HEK293 (cell line): ENCODE data around the gene CLCN7.

Experiments used
- CTCF ChIA-PET: fragments of 350-600 bp; formaldehyde crosslinking; extraction: SDS; loops from one replicate; lab custom pipeline; 2021; ENCODE audit warnings: antibody characterized with exemption; lab: Yijun Ruan, JAX
- POLR2A ChIA-PET: fragments of 300-600 bp; formaldehyde crosslinking; extraction: SDS; loops from one replicate; lab custom pipeline; 2020; ENCODE audit warnings: antibody characterized with exemption, inconsistent platforms; lab: Yijun Ruan, JAX
- H3K27ac ChIP-seq: fragments of 200-500 bp; sonication (Bioruptor generic); 2 replicates; pipeline ENCODE4 v1.5.1; 2014; ENCODE audit warnings: low read depth, low read length, control low read depth, inconsistent platforms; ENCODE audit errors: extremely low read depth
- H3K36me3 ChIP-seq, 2 experiments: fragments of 200-500 bp in 1 of 2; sonication (Bioruptor generic) in 1 of 2; 1 replicate in 1 of 2; 2 replicates in 1 of 2; pipeline ENCODE4 v1.5.1; 2014 to 2017; ENCODE audit warnings: inconsistent platforms in 2 of 2, low read length in 2 of 2; ENCODE audit not compliant: control insufficient read depth in 2 of 2, insufficient read depth in 1 of 2
- H3K4me1 ChIP-seq: fragments of 200-500 bp; sonication (Bioruptor generic); 2 replicates; pipeline ENCODE4 v1.5.1; 2014; ENCODE audit warnings: mild to moderate bottlenecking, low read length, inconsistent platforms; ENCODE audit not compliant: control insufficient read depth, insufficient read depth
- H3K4me3 ChIP-seq: 2 replicates; pipeline ENCODE4 v1.5.1; 2011; ENCODE audit warnings: low read depth, mild to moderate bottlenecking, control low read depth, low read length, moderate library complexity
- H3K9me3 ChIP-seq: fragments of 200-500 bp; sonication (Bioruptor generic); 2 replicates; pipeline ENCODE4 v1.5.1; 2014; ENCODE audit warnings: low read depth, low read length, inconsistent platforms; ENCODE audit not compliant: control insufficient read depth, insufficient read depth
- EGR2 ChIP-seq: fragments of 450-650 bp; formaldehyde crosslinking; IDR thresholded peaks from 2 replicates; pipeline ENCODE4 v1.5.1; 2016; ENCODE audit warnings: low read depth, missing biosample characterization, missing genetic modification characterization
- HOXA7 ChIP-seq: sonication (generic); formaldehyde crosslinking; IDR thresholded peaks from 2 replicates; pipeline ENCODE4 v1.8.1; 2022; ENCODE audit warnings: missing genetic modification reagents, borderline replicate concordance
- KLF16 ChIP-seq: fragments of 450-650 bp; formaldehyde crosslinking; IDR thresholded peaks from 2 replicates; pipeline ENCODE4 v1.5.1; 2017; ENCODE audit warnings: missing biosample characterization, missing genetic modification characterization
- PRDM1 ChIP-seq: fragments of 450-650 bp; formaldehyde crosslinking; IDR thresholded peaks from 2 replicates; pipeline ENCODE4; 2016; ENCODE audit warnings: missing biosample characterization, missing genetic modification characterization
- RBAK ChIP-seq: fragments of 450-650 bp; formaldehyde crosslinking; IDR thresholded peaks from 2 replicates; pipeline ENCODE4 v1.5.1; 2016; ENCODE audit warnings: missing biosample characterization, missing genetic modification characterization
- SETDB1 ChIP-seq: IDR thresholded peaks from one replicate; pipeline ENCODE4 v1.6.1; 2017; ENCODE audit warnings: mild to moderate bottlenecking, low read length, moderate library complexity, mixed read lengths; ENCODE audit not compliant: insufficient read length
- YY1 ChIP-seq: fragments of 450-650 bp; formaldehyde crosslinking; IDR thresholded peaks from 2 replicates; pipeline ENCODE4 v1.5.1; 2018; ENCODE audit warnings: missing biosample characterization, missing genetic modification characterization
- ZBTB1 ChIP-seq: fragments of 450-650 bp; formaldehyde crosslinking; IDR thresholded peaks from 2 replicates; pipeline ENCODE4 v1.5.1; 2016; ENCODE audit warnings: missing biosample characterization, missing genetic modification characterization
- ZBTB21 ChIP-seq: fragments of 450-650 bp; formaldehyde crosslinking; IDR thresholded peaks from 2 replicates; pipeline ENCODE4 v1.5.1; 2017; ENCODE audit warnings: missing biosample characterization, missing genetic modification characterization
- ZFHX2 ChIP-seq: fragments of 450-650 bp; formaldehyde crosslinking; conservative IDR thresholded peaks from 2 replicates; pipeline ENCODE4 v1.5.1; 2016; ENCODE audit warnings: missing biosample characterization, missing genetic modification characterization
- ZFP69B ChIP-seq: fragments of 450-650 bp; formaldehyde crosslinking; IDR thresholded peaks from 2 replicates; pipeline ENCODE4 v1.5.1; 2016; ENCODE audit warnings: missing biosample characterization, missing genetic modification characterization
- ZNF112 ChIP-seq: fragments of 450-650 bp; formaldehyde crosslinking; IDR thresholded peaks from 2 replicates; pipeline ENCODE4 v1.5.0; 2017; ENCODE audit warnings: missing biosample characterization, missing genetic modification characterization
- ZNF138 ChIP-seq: fragments of 450-650 bp; formaldehyde crosslinking; IDR thresholded peaks from 2 replicates; pipeline ENCODE4 v1.5.1; 2016; ENCODE audit warnings: missing biosample characterization, missing genetic modification characterization, borderline replicate concordance
- ZNF155 ChIP-seq: fragments of 450-650 bp; formaldehyde crosslinking; IDR thresholded peaks from 2 replicates; pipeline ENCODE4 v1.5.1; 2016; ENCODE audit warnings: missing biosample characterization, missing genetic modification characterization
- ZNF16 ChIP-seq: fragments of 450-650 bp; formaldehyde crosslinking; IDR thresholded peaks from 2 replicates; pipeline ENCODE4 v1.5.1; 2016; ENCODE audit warnings: low read depth, missing biosample characterization, missing genetic modification characterization
- ZNF175 ChIP-seq: fragments of 450-650 bp; formaldehyde crosslinking; IDR thresholded peaks from 2 replicates; pipeline ENCODE4 v1.5.1; 2016; ENCODE audit warnings: missing biosample characterization, missing genetic modification characterization
- ZNF184 ChIP-seq: fragments of 450-650 bp; IDR thresholded peaks from 2 replicates; pipeline ENCODE4 v1.5.1; 2018; ENCODE audit warnings: missing biosample characterization, mild to moderate bottlenecking, missing genetic modification characterization
- ZNF521 ChIP-seq: fragments of 450-650 bp; formaldehyde crosslinking; IDR thresholded peaks from 2 replicates; pipeline ENCODE4 v1.5.1; 2017; ENCODE audit warnings: missing biosample characterization, mild to moderate bottlenecking, missing genetic modification characterization
- ZNF529 ChIP-seq: fragments of 450-650 bp; formaldehyde crosslinking; IDR thresholded peaks from 2 replicates; pipeline ENCODE4 v1.5.1; 2017; ENCODE audit warnings: missing genetic modification characterization, missing biosample characterization; ENCODE audit not compliant: insufficient replicate concordance
- ZNF623 ChIP-seq: fragments of 450-650 bp; formaldehyde crosslinking; IDR thresholded peaks from 2 replicates; pipeline ENCODE4 v1.5.1; 2016; ENCODE audit warnings: missing biosample characterization, missing genetic modification characterization
- ZNF624 ChIP-seq: fragments of 450-650 bp; formaldehyde crosslinking; IDR thresholded peaks from 2 replicates; pipeline ENCODE4 v1.5.1; 2017; ENCODE audit warnings: missing biosample characterization, missing genetic modification characterization
- ZNF654 ChIP-seq: fragments of 450-650 bp; formaldehyde crosslinking; IDR thresholded peaks from 2 replicates; pipeline ENCODE4 v1.5.1; 2016; ENCODE audit warnings: low read depth, missing biosample characterization, missing genetic modification characterization
- ZNF776 ChIP-seq: fragments of 450-650 bp; formaldehyde crosslinking; IDR thresholded peaks from 2 replicates; pipeline ENCODE4 v1.5.0; 2017; ENCODE audit warnings: missing biosample characterization, missing genetic modification characterization, borderline replicate concordance
- TF ChIP-seq, protein P1 (sequence below): fragments of 450-650 bp; formaldehyde crosslinking; conservative IDR thresholded peaks from 2 replicates; pipeline ENCODE4 v1.5.1; 2016; ENCODE audit warnings: low read depth, missing biosample characterization, missing genetic modification characterization
- TF ChIP-seq, protein P2 (sequence below): fragments of 450-650 bp; formaldehyde crosslinking; IDR thresholded peaks from 2 replicates; pipeline ENCODE4 v1.5.1; 2016; ENCODE audit warnings: missing biosample characterization, missing genetic modification characterization
- TF ChIP-seq, protein P3 (sequence below): fragments of 450-650 bp; formaldehyde crosslinking; IDR thresholded peaks from 2 replicates; pipeline ENCODE4 v1.5.1; 2017; ENCODE audit warnings: missing biosample characterization, missing genetic modification characterization
- TF ChIP-seq, protein P4 (sequence below): fragments of 450-650 bp; IDR thresholded peaks from 2 replicates; pipeline ENCODE4 v1.5.1; 2018; ENCODE audit warnings: missing biosample characterization, missing genetic modification characterization

The CLCN7 gene

DNA sequence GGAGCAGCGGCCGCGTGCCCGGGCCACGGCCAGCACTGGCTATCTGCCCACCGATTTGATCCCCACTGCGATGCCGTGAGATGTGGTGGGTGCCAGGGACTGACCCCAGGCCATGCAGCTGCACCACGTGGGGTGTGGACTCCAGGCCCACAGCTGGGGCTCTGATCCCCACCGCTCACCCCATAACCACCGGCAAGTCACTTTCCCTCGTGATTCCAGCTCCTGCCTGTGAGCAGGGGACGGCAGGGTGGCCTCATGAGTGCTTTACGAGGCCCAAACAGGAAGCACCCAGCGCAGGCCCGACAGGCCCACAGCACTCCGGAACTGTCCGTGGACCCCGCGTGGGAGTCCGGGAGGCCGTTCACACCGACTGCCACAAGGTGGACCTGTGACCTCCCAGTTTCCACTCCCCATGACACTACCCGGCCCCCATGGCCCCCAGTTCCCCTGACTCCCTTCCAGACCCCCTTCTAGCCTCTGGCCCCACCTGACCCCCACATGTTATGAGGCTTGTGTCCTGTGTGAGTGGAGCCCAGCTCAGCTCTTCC is 13.3 kb upstream of the CLCN7 start (continued):
- TF ChIP-seq HOXA7 (CRISPR knock-in tag), result no peak
- no peak for TF ChIP-seq ZNF155 (tag by site-specific recombination)
- TF ChIP-seq ZNF16 (tag by site-specific recombination), result no peak
- no peak for TF ChIP-seq ZNF184
- TF ChIP-seq ZFP69B (tag by site-specific recombination), result no peak
- TF ChIP-seq SETDB1, result no peak
- no peak for TF ChIP-seq ZNF776 (tag by site-specific recombination)
- TF ChIP-seq ZNF624 (tag by site-specific recombination), result no peak
- TF ChIP-seq, protein P1, sequence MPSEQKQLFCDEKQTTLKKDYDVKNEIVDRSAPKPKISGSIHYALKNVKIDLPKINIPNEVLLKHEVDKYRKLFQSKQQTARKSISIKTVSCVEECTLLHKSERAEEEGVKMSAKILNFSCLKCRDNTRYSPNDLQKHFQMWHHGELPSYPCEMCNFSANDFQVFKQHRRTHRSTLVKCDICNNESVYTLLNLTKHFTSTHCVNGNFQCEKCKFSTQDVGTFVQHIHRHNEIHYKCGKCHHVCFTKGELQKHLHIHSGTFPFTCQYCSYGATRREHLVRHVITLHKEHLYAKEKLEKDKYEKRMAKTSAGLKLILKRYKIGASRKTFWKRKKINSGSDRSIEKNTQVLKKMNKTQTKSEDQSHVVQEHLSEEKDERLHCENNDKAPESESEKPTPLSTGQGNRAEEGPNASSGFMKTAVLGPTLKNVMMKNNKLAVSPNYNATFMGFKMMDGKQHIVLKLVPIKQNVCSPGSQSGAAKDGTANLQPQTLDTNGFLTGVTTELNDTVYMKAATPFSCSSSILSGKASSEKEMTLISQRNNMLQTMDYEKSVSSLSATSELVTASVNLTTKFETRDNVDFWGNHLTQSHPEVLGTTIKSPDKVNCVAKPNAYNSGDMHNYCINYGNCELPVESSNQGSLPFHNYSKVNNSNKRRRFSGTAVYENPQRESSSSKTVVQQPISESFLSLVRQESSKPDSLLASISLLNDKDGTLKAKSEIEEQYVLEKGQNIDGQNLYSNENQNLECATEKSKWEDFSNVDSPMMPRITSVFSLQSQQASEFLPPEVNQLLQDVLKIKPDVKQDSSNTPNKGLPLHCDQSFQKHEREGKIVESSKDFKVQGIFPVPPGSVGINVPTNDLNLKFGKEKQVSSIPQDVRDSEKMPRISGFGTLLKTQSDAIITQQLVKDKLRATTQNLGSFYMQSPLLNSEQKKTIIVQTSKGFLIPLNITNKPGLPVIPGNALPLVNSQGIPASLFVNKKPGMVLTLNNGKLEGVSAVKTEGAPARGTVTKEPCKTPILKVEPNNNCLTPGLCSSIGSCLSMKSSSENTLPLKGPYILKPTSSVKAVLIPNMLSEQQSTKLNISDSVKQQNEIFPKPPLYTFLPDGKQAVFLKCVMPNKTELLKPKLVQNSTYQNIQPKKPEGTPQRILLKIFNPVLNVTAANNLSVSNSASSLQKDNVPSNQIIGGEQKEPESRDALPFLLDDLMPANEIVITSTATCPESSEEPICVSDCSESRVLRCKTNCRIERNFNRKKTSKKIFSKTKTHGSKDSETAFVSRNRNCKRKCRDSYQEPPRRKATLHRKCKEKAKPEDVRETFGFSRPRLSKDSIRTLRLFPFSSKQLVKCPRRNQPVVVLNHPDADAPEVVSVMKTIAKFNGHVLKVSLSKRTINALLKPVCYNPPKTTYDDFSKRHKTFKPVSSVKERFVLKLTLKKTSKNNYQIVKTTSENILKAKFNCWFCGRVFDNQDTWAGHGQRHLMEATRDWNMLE (tag by site-specific recombination), result no peak
- TF ChIP-seq ZNF529 (tag by site-specific recombination), result no peak
- TF ChIP-seq ZNF112 (tag by site-specific recombination), result no peak
- TF ChIP-seq ZBTB1 (tag by site-specific recombination), result no peak
- no peak for TF ChIP-seq RBAK
- no peak for TF ChIP-seq EGR2 (tag by site-specific recombination)

DNA sequence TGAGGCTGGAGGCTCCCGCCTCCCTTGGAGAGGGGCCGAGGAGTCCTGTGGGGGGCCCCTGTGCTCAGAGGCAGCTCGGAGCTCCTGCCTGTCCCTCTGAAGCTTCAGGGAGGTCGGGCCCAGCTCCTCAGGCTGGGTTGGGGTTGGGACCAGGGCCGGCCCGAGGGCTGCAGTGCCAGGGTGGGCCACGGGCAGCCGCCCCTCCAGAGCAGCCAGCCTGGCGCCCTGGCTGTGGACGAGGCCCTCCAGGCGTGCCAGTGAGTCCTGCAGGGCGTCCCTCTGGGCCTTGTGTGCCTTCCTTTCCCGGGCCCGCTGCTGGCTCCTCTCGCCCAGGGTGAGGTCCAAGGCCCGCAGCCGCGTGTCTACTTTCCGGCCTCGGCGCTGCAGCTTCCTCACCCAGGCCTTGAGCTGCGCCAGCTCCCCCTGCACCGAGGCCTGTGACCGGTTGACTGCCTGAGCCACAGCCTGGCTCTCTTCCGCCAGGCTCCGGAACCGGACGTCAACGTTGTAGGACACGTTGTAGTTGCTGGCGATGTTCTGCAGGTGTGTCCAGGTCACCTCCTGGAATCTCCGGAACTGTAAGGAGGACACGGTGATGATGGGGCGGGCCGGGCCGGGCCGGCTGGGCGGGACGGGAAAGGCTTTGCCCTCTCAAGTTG is 12.7 kb upstream of the CLCN7 start:
- H3K4me1 ChIP-seq, result no peaks in the 10 kb centered on the region
- ChIA-PET POLR2A (interaction anchor here (1.1 kb wide), 1 partner anchor 10 kb away, joined by 3 read pairs; no protein-coding TSS in a partner anchor), CTCF (no interaction called here)

More for the DNA sequence above, 12.7 kb upstream of the CLCN7 start:
- H3K9me3 ChIP-seq, result no peaks in the 10 kb centered on the region
- no peak overlapping the region for H3K27ac ChIP-seq
- H3K36me3 ChIP-seq, result no peaks in the 10 kb centered on the region
- no peak overlapping the region for H3K4me3 ChIP-seq
- TF ChIP-seq ZNF623 (tag by site-specific recombination) (no peak), ZNF654 (tag by site-specific recombination) (no peak), ZNF521 (no peak), PRDM1 (no peak), ZNF175 (tag by site-specific recombination) (no peak), ZFHX2 (tag by site-specific recombination) (no peak), EGR2 (tag by site-specific recombination) (no peak), YY1 (tag by site-specific recombination) (no peak), ZNF138 (tag by site-specific recombination) (no peak), HOXA7 (CRISPR knock-in tag) (no peak), KLF16 (no peak), ZBTB21 (tag by site-specific recombination) (no peak)
- TF ChIP-seq, protein P2, sequence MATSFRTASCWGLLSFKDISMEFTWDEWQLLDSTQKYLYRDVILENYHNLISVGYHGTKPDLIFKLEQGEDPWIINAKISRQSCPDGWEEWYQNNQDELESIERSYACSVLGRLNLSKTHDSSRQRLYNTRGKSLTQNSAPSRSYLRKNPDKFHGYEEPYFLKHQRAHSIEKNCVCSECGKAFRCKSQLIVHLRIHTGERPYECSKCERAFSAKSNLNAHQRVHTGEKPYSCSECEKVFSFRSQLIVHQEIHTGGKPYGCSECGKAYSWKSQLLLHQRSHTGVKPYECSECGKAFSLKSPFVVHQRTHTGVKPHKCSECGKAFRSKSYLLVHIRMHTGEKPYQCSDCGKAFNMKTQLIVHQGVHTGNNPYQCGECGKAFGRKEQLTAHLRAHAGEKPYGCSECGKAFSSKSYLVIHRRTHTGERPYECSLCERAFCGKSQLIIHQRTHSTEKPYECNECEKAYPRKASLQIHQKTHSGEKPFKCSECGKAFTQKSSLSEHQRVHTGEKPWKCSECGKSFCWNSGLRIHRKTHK, result no peak
- TF ChIP-seq, protein P3, sequence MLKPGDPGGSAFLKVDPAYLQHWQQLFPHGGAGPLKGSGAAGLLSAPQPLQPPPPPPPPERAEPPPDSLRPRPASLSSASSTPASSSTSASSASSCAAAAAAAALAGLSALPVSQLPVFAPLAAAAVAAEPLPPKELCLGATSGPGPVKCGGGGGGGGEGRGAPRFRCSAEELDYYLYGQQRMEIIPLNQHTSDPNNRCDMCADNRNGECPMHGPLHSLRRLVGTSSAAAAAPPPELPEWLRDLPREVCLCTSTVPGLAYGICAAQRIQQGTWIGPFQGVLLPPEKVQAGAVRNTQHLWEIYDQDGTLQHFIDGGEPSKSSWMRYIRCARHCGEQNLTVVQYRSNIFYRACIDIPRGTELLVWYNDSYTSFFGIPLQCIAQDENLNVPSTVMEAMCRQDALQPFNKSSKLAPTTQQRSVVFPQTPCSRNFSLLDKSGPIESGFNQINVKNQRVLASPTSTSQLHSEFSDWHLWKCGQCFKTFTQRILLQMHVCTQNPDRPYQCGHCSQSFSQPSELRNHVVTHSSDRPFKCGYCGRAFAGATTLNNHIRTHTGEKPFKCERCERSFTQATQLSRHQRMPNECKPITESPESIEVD (tag by site-specific recombination), result no peak
- TF ChIP-seq, protein P4, sequence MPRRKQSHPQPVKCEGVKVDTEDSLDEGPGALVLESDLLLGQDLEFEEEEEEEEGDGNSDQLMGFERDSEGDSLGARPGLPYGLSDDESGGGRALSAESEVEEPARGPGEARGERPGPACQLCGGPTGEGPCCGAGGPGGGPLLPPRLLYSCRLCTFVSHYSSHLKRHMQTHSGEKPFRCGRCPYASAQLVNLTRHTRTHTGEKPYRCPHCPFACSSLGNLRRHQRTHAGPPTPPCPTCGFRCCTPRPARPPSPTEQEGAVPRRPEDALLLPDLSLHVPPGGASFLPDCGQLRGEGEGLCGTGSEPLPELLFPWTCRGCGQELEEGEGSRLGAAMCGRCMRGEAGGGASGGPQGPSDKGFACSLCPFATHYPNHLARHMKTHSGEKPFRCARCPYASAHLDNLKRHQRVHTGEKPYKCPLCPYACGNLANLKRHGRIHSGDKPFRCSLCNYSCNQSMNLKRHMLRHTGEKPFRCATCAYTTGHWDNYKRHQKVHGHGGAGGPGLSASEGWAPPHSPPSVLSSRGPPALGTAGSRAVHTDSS (tag by site-specific recombination), result no peak
- TF ChIP-seq, all 188 proteins: peak for 0
